ENCODE data around the gene NOM1.

DNA sequence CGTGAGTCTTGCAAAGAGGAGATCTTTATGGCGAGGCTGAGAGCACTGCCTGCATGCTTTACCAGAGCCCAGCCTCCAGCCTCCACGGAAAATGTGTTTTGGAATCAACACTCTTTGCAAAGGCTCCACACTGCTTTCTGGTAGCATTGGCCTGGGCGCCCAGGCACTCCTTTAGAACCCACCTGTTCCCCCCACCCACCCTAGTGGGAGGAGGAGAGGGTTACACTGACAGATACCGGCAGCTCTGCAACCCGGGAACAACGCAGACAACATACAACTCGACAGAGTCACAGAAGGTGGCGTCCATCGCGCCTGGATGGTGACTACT lies 66.5 kb downstream of the NOM1 start:
- TF ChIP-seq, protein P1, sequence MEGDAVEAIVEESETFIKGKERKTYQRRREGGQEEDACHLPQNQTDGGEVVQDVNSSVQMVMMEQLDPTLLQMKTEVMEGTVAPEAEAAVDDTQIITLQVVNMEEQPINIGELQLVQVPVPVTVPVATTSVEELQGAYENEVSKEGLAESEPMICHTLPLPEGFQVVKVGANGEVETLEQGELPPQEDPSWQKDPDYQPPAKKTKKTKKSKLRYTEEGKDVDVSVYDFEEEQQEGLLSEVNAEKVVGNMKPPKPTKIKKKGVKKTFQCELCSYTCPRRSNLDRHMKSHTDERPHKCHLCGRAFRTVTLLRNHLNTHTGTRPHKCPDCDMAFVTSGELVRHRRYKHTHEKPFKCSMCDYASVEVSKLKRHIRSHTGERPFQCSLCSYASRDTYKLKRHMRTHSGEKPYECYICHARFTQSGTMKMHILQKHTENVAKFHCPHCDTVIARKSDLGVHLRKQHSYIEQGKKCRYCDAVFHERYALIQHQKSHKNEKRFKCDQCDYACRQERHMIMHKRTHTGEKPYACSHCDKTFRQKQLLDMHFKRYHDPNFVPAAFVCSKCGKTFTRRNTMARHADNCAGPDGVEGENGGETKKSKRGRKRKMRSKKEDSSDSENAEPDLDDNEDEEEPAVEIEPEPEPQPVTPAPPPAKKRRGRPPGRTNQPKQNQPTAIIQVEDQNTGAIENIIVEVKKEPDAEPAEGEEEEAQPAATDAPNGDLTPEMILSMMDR (IDR thresholded peaks at IDR 0.05; ENCODE audit: low read depth, low read length), result no peak
- TF ChIP-seq EZH2phosphoT487 (IDR thresholded peaks at IDR 0.05; ENCODE audit: low read depth), result no peak
